ENCODE measurements around the gene OR6N1.

The OR6N1 gene

GRCh38 chr1:158813164-158813563 is 41.2 kb upstream of the OR6N1 start:
- no peaks in the 10 kb centered on the region for H3K79me2 ChIP-seq (ENCODE audit: low read length)
- no peaks in the 10 kb centered on the region for H3K27me3 ChIP-seq (replicated peaks; ENCODE audit: insufficient read depth, low read length)
- H3K36me3 ChIP-seq (replicated peaks; ENCODE audit: insufficient read depth, low read length) = no peaks in the 10 kb centered on the region
- H3K4me1 ChIP-seq (ENCODE audit: low read length) = peaks cover 8% of the 10 kb centered on the region
- H3K27ac ChIP-seq (ENCODE audit: low read length) = no peak overlapping the region
- H3K9me3 ChIP-seq (replicated peaks; ENCODE audit: insufficient read depth, low read length) = no peaks in the 10 kb centered on the region
- DNase-seq = no peak
- no peaks in the 10 kb centered on the region for H3F3A ChIP-seq (ENCODE audit: insufficient read depth, low read length)
- H3K4me2 ChIP-seq (ENCODE audit: low read depth, low read length) = no peak overlapping the region
- TF ChIP-seq CTCF (IDR thresholded peaks at IDR 0.05; ENCODE audit: low read length) (no peak), EZH2 (optimal IDR thresholded peaks at IDR 0.05; ENCODE audit: low read depth, low read length) (no peak), EZH2phosphoT487 (IDR thresholded peaks at IDR 0.05; ENCODE audit: low read length) (no peak)
- H3K4me3 ChIP-seq (ENCODE audit: low read length) = no peak overlapping the region
- H2AFZ ChIP-seq (ENCODE audit: low read length) = no peak overlapping the region
- no peaks in the 10 kb centered on the region for H3K9me2 ChIP-seq (replicated peaks; ENCODE audit: insufficient read depth, low read length)
- no peak overlapping the region for H3K9ac ChIP-seq (ENCODE audit: low read length)
- H4K20me1 ChIP-seq (ENCODE audit: insufficient read depth, low read length) = no peaks in the 10 kb centered on the region

- H3K36me3 ChIP-seq (replicated peaks; ENCODE audit: insufficient read depth, low read length) = no peaks in the 10 kb centered on the region
- H3K4me3 ChIP-seq (ENCODE audit: low read length) = no peak overlapping the region
- H3K27ac ChIP-seq (ENCODE audit: low read length) = no peak overlapping the region
- H3K9ac ChIP-seq (ENCODE audit: low read length) = no peak overlapping the region
- no peaks in the 10 kb centered on the region; the same call in 1 of the 2 replicates for H3K4me1 ChIP-seq (ENCODE audit: low read length)
- no peaks in the 10 kb centered on the region for H3K9me2 ChIP-seq (replicated peaks; ENCODE audit: insufficient read depth, low read length)
- DNase-seq = no peak
- no peak overlapping the region for H3K4me2 ChIP-seq (ENCODE audit: low read depth, low read length)
- H3K79me2 ChIP-seq (ENCODE audit: low read length) = no peaks in the 10 kb centered on the region
- TF ChIP-seq EZH2 (optimal IDR thresholded peaks at IDR 0.05; ENCODE audit: low read depth, low read length) (no peak), CTCF (IDR thresholded peaks at IDR 0.05; ENCODE audit: low read length) (no peak), EZH2phosphoT487 (IDR thresholded peaks at IDR 0.05; ENCODE audit: low read length) (no peak)
- no peaks in the 10 kb centered on the region for H3K9me3 ChIP-seq (replicated peaks; ENCODE audit: insufficient read depth, low read length)
- H4K20me1 ChIP-seq (ENCODE audit: insufficient read depth, low read length) = no peaks in the 10 kb centered on the region
- H2AFZ ChIP-seq (ENCODE audit: low read length) = no peak overlapping the region
- H3F3A ChIP-seq (ENCODE audit: insufficient read depth, low read length) = no peaks in the 10 kb centered on the region
- H3K27me3 ChIP-seq (replicated peaks; ENCODE audit: insufficient read depth, low read length) = no peaks in the 10 kb centered on the region
These were observed 40.3 kb upstream of the OR6N1 start for GRCh38 chr1:158812336-158812735.

DNA sequence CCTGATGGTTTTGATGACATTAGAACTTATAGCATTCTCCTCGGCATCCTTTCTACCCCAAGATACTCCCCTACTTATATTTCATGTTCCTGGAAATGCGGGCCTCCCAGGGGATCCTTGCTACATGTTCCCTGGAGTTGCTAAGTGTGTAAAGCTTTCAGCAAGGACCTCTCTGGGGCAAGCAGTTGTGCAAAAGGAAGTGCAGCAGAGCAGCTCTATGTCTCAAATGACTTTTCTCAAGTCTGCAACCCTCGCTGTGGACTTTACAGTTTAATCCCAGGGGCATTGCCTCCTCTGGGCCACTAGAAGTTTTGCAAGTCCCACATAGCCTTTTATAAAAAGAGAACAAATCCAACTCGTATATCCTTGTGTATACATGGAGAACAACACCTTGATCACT is 38.3 kb upstream of the OR6N1 start:
- DNase-seq = no peak
- Histone ChIP-seq H3K4me3 (ENCODE audit: low read length) (no peak overlapping the region), H3K27me3 (replicated peaks; ENCODE audit: insufficient read depth, low read length) (no peaks in the 10 kb centered on the region), H3K36me3 (replicated peaks; ENCODE audit: insufficient read depth, low read length) (no peaks in the 10 kb centered on the region), H3F3A (ENCODE audit: insufficient read depth, low read length) (no peaks in the 10 kb centered on the region), H2AFZ (ENCODE audit: low read length) (no peak overlapping the region), H3K4me1 (ENCODE audit: low read length) (no peaks in the 10 kb centered on the region), H4K20me1 (ENCODE audit: insufficient read depth, low read length) (no peaks in the 10 kb centered on the region), H3K79me2 (ENCODE audit: low read length) (no peaks in the 10 kb centered on the region), H3K9ac (ENCODE audit: low read length) (no peak overlapping the region), H3K9me3 (replicated peaks; ENCODE audit: insufficient read depth, low read length) (no peaks in the 10 kb centered on the region), H3K4me2 (ENCODE audit: low read depth, low read length) (no peak overlapping the region), H3K9me2 (replicated peaks; ENCODE audit: insufficient read depth, low read length) (no peaks in the 10 kb centered on the region), H3K27ac (ENCODE audit: low read length) (no peak overlapping the region)
- TF ChIP-seq EZH2phosphoT487 (IDR thresholded peaks at IDR 0.05; ENCODE audit: low read length) (no peak), EZH2 (optimal IDR thresholded peaks at IDR 0.05; ENCODE audit: low read depth, low read length) (no peak), CTCF (IDR thresholded peaks at IDR 0.05; ENCODE audit: low read length) (no peak)

Data from MM.1S (cell line).